Liver (tissue), 9 donors: ENCODE measurements around the gene KLF11. TPM values are rescaled to one million over a fixed set of nuclear protein-coding genes. Genes with fewer than 3 reads are reported as not detected.

Source experiments
- DNase-seq: peaks from one replicate; pipeline ENCODE4 v3.0.0-alpha.2; 2017; ENCODE audit warnings: low spot score
- H3K27ac ChIP-seq, 2 donors: one replicate each; pipeline ENCODE4 v1.7.0; 2013; ENCODE audit warnings: inconsistent platforms in 2 of 2, low read length in 2 of 2, control low read depth in 1 of 2, low read depth in 1 of 2, mild to moderate bottlenecking in 1 of 2
- H3K27me3 ChIP-seq, 4 donors: one replicate each; pipeline versions ENCODE4 v1.6.1 to v1.7.0; 2013; ENCODE audit warnings: low read length in 3 of 4, inconsistent platforms in 1 of 4, mild to moderate bottlenecking in 1 of 4, moderate library complexity in 1 of 4; ENCODE audit not compliant: control insufficient read depth in 4 of 4, insufficient read depth in 4 of 4
- H3K36me3 ChIP-seq, 4 donors: one replicate each; pipeline versions ENCODE4 v1.6.1 to v1.7.0; 2013; ENCODE audit warnings: low read length in 3 of 4, mild to moderate bottlenecking in 3 of 4, low read depth in 1 of 4, moderate library complexity in 1 of 4; ENCODE audit not compliant: control insufficient read depth in 4 of 4, insufficient read depth in 3 of 4
- H3K4me1 ChIP-seq, 4 donors: one replicate each; pipeline versions ENCODE4 v1.6.1 to v1.7.0; 2013; ENCODE audit warnings: low read length in 3 of 4, mild to moderate bottlenecking in 3 of 4, moderate library complexity in 1 of 4; ENCODE audit not compliant: control insufficient read depth in 4 of 4, insufficient read depth in 4 of 4
- H3K4me3 ChIP-seq, 3 donors: one replicate each; pipeline versions ENCODE4 v1.6.1 to v1.7.0; 2013; ENCODE audit warnings: low read length in 3 of 3, control low read depth in 1 of 3, low read depth in 1 of 3, mild to moderate bottlenecking in 1 of 3
- H3K9ac ChIP-seq, 2 donors: one replicate each; pipeline ENCODE4 v1.7.0; 2013; ENCODE audit warnings: low read length in 2 of 2, mild to moderate bottlenecking in 2 of 2, moderate library complexity in 2 of 2, control low read depth in 1 of 2, low read depth in 1 of 2
- H3K9me3 ChIP-seq, 4 donors: one replicate each; pipeline versions ENCODE4 v1.6.1 to v1.7.0; 2013; ENCODE audit warnings: low read length in 3 of 4; ENCODE audit not compliant: control insufficient read depth in 4 of 4
- EGR1 ChIP-seq, 2 donors: IDR thresholded peaks; 2 replicates each; pipeline ENCODE4 v1.6.1; 2016 to 2018; ENCODE audit warnings: antibody characterized with exemption in 2 of 2, low read depth in 2 of 2
- FOXA1 ChIP-seq: IDR thresholded peaks from 2 replicates; pipeline ENCODE4 v1.6.1; 2016; ENCODE audit warnings: antibody characterized with exemption
- FOXA2 ChIP-seq: IDR thresholded peaks from 2 replicates; pipeline ENCODE4 v1.6.1; 2016; ENCODE audit warnings: antibody characterized with exemption
- GABPA ChIP-seq, 2 donors: IDR thresholded peaks in 1 of 2; conservative IDR thresholded peaks in 1 of 2; 2 replicates each; pipeline ENCODE4 v1.6.1; 2016; ENCODE audit warnings: antibody characterized with exemption in 2 of 2, mild to moderate bottlenecking in 1 of 2, moderate library complexity in 1 of 2
- HNF4A ChIP-seq, 2 donors: conservative IDR thresholded peaks; 2 replicates each; pipeline ENCODE4 v1.6.1; 2016; ENCODE audit warnings: antibody characterized with exemption in 2 of 2, mild to moderate bottlenecking in 2 of 2
- JUND ChIP-seq, 2 donors: IDR thresholded peaks; 2 replicates each; pipeline ENCODE4 v1.6.1; 2016; ENCODE audit warnings: antibody characterized with exemption in 2 of 2
- NR2F2 ChIP-seq: IDR thresholded peaks from 2 replicates; pipeline ENCODE4 v1.6.1; 2016; ENCODE audit warnings: antibody characterized with exemption
- RAD21 ChIP-seq, 2 donors: IDR thresholded peaks; 2 replicates each; pipeline ENCODE4 v1.6.1; 2016; ENCODE audit warnings: antibody characterized with exemption in 2 of 2, mild to moderate bottlenecking in 2 of 2
- RXRA ChIP-seq, 2 donors: IDR thresholded peaks; 2 replicates each; pipeline ENCODE4 v1.6.1; 2017 to 2018; ENCODE audit warnings: antibody characterized with exemption in 2 of 2, mild to moderate bottlenecking in 1 of 2
- SP1 ChIP-seq: IDR thresholded peaks from 2 replicates; pipeline ENCODE4 v1.6.1; 2018; ENCODE audit warnings: antibody characterized with exemption, mild to moderate bottlenecking
- TAF1 ChIP-seq: conservative IDR thresholded peaks from 2 replicates; pipeline ENCODE4 v1.6.1; 2016; ENCODE audit warnings: antibody characterized with exemption, mild to moderate bottlenecking
- YY1 ChIP-seq: IDR thresholded peaks from 2 replicates; pipeline ENCODE4 v1.6.1; 2016; ENCODE audit warnings: antibody characterized with exemption, mild to moderate bottlenecking
- WGBS: extraction: QIAGEN DNeasy Blood & Tissue Kit; methylation state at CpG from one replicate; pipeline ENCODE4 v1.1.7; 2013; 5-methylcytosine and 5-hydroxymethylcytosine counted together
- polyA plus RNA-seq, 2 donors: library from polyadenylated mRNA; stranded (reverse) in 1 of 2; unstranded in 1 of 2; fragments of 200-250 nt in 1 of 2; fragments of >200 nt in 1 of 2; fragmentation: Nextera tagmentation in 1 of 2; extraction: Ambion mirVana in 1 of 2; gene quantifications; one replicate each; pipeline versions ENCODE4 v1.2.1 to v1.2.3, GENCODE V29; 2013 to 2015
- total RNA-seq, 2 donors: library from RNA; depleted of rRNA; stranded (reverse); fragments of >200 nt; gene quantifications; one replicate each; pipeline ENCODE4 v1.2.3, GENCODE V29; 2014
- TF ChIP-seq, protein P1 (sequence below): fragments of 150-350 bp; IDR thresholded peaks from 2 replicates; pipeline ENCODE4 v1.5.1; 2017; ENCODE audit warnings: improper control_type of control experiment, low read depth, low read length; ENCODE audit not compliant: missing input control
- TF ChIP-seq, protein P2 (sequence below): IDR thresholded peaks from 2 replicates; pipeline ENCODE4 v1.6.1; 2016; ENCODE audit warnings: antibody characterized with exemption, mild to moderate bottlenecking
- TF ChIP-seq, protein P3 (sequence below): IDR thresholded peaks from 2 replicates; pipeline ENCODE4 v1.6.1; 2016; ENCODE audit warnings: antibody characterized with exemption
- TF ChIP-seq, protein P4 (sequence below): IDR thresholded peaks from 2 replicates; pipeline ENCODE4 v1.6.1; 2016; ENCODE audit warnings: antibody characterized with exemption
- TF ChIP-seq, protein P5 (sequence below): IDR thresholded peaks from 2 replicates; pipeline ENCODE4 v1.6.1; 2016; ENCODE audit warnings: antibody characterized with exemption
- donor health status: healthy.
- donor health status: healthy.
- donor health status: healthy.
- donor health status: healthy.
- donor health status: healthy.

Gene KLF11
- total and polyA plus RNA-seq, 4 donors, result 10.5 to 43.0 (median 14.5) TPM

DNA sequence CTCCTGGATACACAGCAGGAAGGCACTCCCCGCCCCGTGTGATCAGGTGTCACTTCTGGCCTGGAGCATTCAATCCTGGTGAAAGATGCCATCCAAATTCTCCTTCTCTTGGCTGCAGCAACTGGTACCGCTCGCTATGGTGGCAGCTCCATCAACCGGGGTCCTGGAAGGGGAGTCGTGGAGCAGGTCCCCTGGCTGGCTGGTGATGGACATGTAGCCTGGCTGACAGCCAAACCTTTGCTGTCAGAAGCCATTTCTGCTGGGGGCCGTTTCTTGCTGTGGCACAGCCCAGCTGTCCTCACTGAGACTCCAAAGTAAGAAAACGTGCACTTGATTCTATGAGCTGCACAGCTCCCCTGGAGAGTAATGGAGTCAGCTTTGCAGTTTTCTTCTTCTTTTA lies 44.0 kb downstream of the KLF11 start:
- 82% methylated on average over 8 of the region's 8 CpGs for WGBS
- H3K9me3 ChIP-seq, result no peaks in the 10 kb centered on the region
- no peak for DNase-seq
- H3K4me1 ChIP-seq, result no peaks in the 10 kb centered on the region
- H3K27ac ChIP-seq, result no peak overlapping the region
- no peak overlapping the region for H3K4me3 ChIP-seq
- no peaks in the 10 kb centered on the region for H3K36me3 ChIP-seq
- H3K9ac ChIP-seq, result no peak overlapping the region
- TF ChIP-seq YY1, result no peak
- TF ChIP-seq, protein P1, sequence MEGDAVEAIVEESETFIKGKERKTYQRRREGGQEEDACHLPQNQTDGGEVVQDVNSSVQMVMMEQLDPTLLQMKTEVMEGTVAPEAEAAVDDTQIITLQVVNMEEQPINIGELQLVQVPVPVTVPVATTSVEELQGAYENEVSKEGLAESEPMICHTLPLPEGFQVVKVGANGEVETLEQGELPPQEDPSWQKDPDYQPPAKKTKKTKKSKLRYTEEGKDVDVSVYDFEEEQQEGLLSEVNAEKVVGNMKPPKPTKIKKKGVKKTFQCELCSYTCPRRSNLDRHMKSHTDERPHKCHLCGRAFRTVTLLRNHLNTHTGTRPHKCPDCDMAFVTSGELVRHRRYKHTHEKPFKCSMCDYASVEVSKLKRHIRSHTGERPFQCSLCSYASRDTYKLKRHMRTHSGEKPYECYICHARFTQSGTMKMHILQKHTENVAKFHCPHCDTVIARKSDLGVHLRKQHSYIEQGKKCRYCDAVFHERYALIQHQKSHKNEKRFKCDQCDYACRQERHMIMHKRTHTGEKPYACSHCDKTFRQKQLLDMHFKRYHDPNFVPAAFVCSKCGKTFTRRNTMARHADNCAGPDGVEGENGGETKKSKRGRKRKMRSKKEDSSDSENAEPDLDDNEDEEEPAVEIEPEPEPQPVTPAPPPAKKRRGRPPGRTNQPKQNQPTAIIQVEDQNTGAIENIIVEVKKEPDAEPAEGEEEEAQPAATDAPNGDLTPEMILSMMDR, result no peak
- TF ChIP-seq, protein P2, sequence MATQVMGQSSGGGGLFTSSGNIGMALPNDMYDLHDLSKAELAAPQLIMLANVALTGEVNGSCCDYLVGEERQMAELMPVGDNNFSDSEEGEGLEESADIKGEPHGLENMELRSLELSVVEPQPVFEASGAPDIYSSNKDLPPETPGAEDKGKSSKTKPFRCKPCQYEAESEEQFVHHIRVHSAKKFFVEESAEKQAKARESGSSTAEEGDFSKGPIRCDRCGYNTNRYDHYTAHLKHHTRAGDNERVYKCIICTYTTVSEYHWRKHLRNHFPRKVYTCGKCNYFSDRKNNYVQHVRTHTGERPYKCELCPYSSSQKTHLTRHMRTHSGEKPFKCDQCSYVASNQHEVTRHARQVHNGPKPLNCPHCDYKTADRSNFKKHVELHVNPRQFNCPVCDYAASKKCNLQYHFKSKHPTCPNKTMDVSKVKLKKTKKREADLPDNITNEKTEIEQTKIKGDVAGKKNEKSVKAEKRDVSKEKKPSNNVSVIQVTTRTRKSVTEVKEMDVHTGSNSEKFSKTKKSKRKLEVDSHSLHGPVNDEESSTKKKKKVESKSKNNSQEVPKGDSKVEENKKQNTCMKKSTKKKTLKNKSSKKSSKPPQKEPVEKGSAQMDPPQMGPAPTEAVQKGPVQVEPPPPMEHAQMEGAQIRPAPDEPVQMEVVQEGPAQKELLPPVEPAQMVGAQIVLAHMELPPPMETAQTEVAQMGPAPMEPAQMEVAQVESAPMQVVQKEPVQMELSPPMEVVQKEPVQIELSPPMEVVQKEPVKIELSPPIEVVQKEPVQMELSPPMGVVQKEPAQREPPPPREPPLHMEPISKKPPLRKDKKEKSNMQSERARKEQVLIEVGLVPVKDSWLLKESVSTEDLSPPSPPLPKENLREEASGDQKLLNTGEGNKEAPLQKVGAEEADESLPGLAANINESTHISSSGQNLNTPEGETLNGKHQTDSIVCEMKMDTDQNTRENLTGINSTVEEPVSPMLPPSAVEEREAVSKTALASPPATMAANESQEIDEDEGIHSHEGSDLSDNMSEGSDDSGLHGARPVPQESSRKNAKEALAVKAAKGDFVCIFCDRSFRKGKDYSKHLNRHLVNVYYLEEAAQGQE, result no peak
- TF ChIP-seq RXRA (IDR thresholded peaks at IDR 0.05), result no peak
- no peak for TF ChIP-seq JUND (IDR thresholded peaks at IDR 0.05)
- no peak for TF ChIP-seq FOXA2
- no peak for TF ChIP-seq EGR1 (IDR thresholded peaks at IDR 0.05; ENCODE audit: low read depth in 2 of 2)
- TF ChIP-seq, protein P3, sequence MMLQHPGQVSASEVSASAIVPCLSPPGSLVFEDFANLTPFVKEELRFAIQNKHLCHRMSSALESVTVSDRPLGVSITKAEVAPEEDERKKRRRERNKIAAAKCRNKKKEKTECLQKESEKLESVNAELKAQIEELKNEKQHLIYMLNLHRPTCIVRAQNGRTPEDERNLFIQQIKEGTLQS, result no peak
- no peak for TF ChIP-seq RAD21 (IDR thresholded peaks at IDR 0.05)
- no peak for TF ChIP-seq HNF4A (conservative IDR thresholded peaks at IDR 0.05)
- TF ChIP-seq, protein P4, sequence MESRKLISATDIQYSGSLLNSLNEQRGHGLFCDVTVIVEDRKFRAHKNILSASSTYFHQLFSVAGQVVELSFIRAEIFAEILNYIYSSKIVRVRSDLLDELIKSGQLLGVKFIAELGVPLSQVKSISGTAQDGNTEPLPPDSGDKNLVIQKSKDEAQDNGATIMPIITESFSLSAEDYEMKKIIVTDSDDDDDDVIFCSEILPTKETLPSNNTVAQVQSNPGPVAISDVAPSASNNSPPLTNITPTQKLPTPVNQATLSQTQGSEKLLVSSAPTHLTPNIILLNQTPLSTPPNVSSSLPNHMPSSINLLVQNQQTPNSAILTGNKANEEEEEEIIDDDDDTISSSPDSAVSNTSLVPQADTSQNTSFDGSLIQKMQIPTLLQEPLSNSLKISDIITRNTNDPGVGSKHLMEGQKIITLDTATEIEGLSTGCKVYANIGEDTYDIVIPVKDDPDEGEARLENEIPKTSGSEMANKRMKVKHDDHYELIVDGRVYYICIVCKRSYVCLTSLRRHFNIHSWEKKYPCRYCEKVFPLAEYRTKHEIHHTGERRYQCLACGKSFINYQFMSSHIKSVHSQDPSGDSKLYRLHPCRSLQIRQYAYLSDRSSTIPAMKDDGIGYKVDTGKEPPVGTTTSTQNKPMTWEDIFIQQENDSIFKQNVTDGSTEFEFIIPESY, result no peak
- no peak for TF ChIP-seq SP1
- no peak for TF ChIP-seq TAF1
- TF ChIP-seq NR2F2, result no peak
- no peak for TF ChIP-seq GABPA (IDR thresholded peaks at IDR 0.05 in 1 of 2, conservative IDR thresholded peaks at IDR 0.05 in 1 of 2)
- TF ChIP-seq, protein P5, sequence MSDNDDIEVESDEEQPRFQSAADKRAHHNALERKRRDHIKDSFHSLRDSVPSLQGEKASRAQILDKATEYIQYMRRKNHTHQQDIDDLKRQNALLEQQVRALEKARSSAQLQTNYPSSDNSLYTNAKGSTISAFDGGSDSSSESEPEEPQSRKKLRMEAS, result no peak
- TF ChIP-seq FOXA1, result no peak
- peaks cover 0 to 3% (median 1%) of the 10 kb centered on the region in 4 donors for H3K27me3 ChIP-seq
